ENCODE results near the gene SF3B3.

SF3B3 gene

GRCh38 chr16:70523743-70524398, at the start of gene SF3B3:
Gene SF3B3, plus strand, starts transcription at chr16:70523816. Its CDS starts 2,841 bp downstream, at chr16:70526657.
- DNase-seq = peak; percentile 88

GRCh38 chr16:70474320-70475053, 49.1 kb upstream of the SF3B3 start:
- DNase-seq = no peak

- no peak for DNase-seq
These were observed 48.4 kb upstream of the SF3B3 start for GRCh38 chr16:70475054-70475871.

GRCh38 chr16:70476272-70477020, 47.2 kb upstream of the SF3B3 start:
- DNase-seq = no peak

- no peak for DNase-seq
These were observed 45.4 kb upstream of the SF3B3 start for GRCh38 chr16:70478169-70478568.

GRCh38 chr16:70478912-70479341, 44.7 kb upstream of the SF3B3 start:
- no peak for DNase-seq

GRCh38 chr16:70480127-70481105, 43.2 kb upstream of the SF3B3 start:
- no peak for DNase-seq

- no peak for DNase-seq
These were observed 41.6 kb upstream of the SF3B3 start for GRCh38 chr16:70481929-70482536.

- DNase-seq = peak; percentile 16
These were observed 41.0 kb upstream of the SF3B3 start for GRCh38 chr16:70482624-70483023.

GRCh38 chr16:70483426-70483825, 40.2 kb upstream of the SF3B3 start:
- no peak for DNase-seq

- DNase-seq = no peak
These were observed 38.7 kb upstream of the SF3B3 start for GRCh38 chr16:70484867-70485266.

- no peak for DNase-seq
These were observed 33.4 kb upstream of the SF3B3 start for GRCh38 chr16:70490261-70490660.

GRCh38 chr16:70493802-70494201, 29.8 kb upstream of the SF3B3 start:
- DNase-seq = no peak

- DNase-seq = no peak
These were observed 29.3 kb upstream of the SF3B3 start for GRCh38 chr16:70494202-70494770.

GRCh38 chr16:70494777-70495176, 28.8 kb upstream of the SF3B3 start:
- DNase-seq = no peak

- no peak for DNase-seq
These were observed 28.0 kb upstream of the SF3B3 start for GRCh38 chr16:70495425-70496182.

- no peak for DNase-seq
These were observed 27.1 kb upstream of the SF3B3 start for GRCh38 chr16:70496513-70496912.

GRCh38 chr16:70508752-70509151, 14.9 kb upstream of the SF3B3 start:
- no peak for DNase-seq

GRCh38 chr16:70510216-70510615, 13.4 kb upstream of the SF3B3 start:
- DNase-seq = no peak

- no peak for DNase-seq
These were observed 11.8 kb upstream of the SF3B3 start for GRCh38 chr16:70511833-70512232.
